GM10248 (cell line): ENCODE results near the gene ATP5IF1.

Experiments
- CTCF ChIA-PET: fragments of 300-600 bp; sonication (Branson Sonifier 250); formaldehyde crosslinking; extraction: SDS; loops from one replicate; lab custom pipeline; 2021; ENCODE audit warnings: antibody characterized with exemption; lab: Yijun Ruan, JAX
- POLR2A ChIA-PET: fragments of 350-650 bp; sonication (Branson Sonifier 250); formaldehyde crosslinking; extraction: SDS; loops from one replicate; lab custom pipeline; 2020; ENCODE audit warnings: antibody characterized with exemption; lab: Yijun Ruan, JAX
- DNase-seq: peaks from one replicate; pipeline ENCODE4 v3.0.0; 2012; ENCODE audit errors: extremely low spot score
- TF ChIP-seq, protein P1 (sequence below): IDR thresholded peaks from 2 replicates; pipeline ENCODE4 v1.5.1; 2012; ENCODE audit warnings: mild to moderate bottlenecking, low read depth; ENCODE audit errors: extremely low read depth, missing control alignments, control extremely low read depth

Gene ATP5IF1

DNA sequence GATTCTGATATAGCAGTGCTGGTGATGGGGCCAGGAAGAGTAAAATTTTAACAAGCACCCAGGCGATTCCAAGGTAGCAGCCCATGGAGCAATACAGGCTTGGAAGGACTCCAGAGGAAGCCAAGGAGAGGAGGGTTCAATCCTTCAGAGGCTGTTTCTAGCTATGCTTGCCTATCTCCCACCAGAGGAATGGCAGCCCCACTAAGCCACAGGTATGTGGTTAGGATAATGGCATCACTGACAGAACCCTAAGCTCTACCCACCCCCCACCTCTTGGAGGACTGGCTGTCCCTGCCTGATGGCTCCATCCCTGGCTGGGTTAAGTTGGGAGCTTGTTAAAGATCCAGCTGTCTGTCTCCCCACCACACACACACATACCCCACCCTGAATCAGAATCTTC, 40.1 kb upstream of the ATP5IF1 start:
- ChIA-PET CTCF (interaction anchor here (0.9 to 4.7 kb wide), 7 partner anchors 9 to 105 kb away, joined by 3 to 28 read pairs (median 4); no protein-coding TSS in a partner anchor), POLR2A (no interaction called here)
- TF ChIP-seq, protein P1, sequence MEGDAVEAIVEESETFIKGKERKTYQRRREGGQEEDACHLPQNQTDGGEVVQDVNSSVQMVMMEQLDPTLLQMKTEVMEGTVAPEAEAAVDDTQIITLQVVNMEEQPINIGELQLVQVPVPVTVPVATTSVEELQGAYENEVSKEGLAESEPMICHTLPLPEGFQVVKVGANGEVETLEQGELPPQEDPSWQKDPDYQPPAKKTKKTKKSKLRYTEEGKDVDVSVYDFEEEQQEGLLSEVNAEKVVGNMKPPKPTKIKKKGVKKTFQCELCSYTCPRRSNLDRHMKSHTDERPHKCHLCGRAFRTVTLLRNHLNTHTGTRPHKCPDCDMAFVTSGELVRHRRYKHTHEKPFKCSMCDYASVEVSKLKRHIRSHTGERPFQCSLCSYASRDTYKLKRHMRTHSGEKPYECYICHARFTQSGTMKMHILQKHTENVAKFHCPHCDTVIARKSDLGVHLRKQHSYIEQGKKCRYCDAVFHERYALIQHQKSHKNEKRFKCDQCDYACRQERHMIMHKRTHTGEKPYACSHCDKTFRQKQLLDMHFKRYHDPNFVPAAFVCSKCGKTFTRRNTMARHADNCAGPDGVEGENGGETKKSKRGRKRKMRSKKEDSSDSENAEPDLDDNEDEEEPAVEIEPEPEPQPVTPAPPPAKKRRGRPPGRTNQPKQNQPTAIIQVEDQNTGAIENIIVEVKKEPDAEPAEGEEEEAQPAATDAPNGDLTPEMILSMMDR: no peak
- no peak for DNase-seq

DNA sequence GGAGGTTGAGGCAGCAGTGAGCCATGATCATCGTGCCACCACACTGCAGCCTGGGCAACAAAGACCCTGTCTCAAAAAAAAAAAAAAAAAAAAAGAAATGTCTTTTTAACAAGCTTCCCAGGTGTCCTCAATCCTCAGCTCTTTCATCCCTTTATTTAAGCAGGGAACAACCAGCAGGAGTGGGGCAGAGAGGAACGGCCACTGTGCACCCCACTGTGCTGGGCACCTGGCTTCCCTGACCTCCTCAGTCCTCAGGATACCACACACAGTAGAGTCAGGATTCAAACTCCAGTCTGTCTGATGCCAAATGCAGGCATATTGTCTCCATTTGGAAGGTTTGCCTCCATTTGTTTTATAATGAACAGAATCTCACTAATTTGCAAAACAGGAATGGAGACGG, 39.6 kb upstream of the ATP5IF1 start:
- ChIA-PET POLR2A (no interaction called here), CTCF (interaction anchor here (0.9 to 4.7 kb wide), 6 partner anchors 9 to 105 kb away, joined by 3 to 28 read pairs (median 4); no protein-coding TSS in a partner anchor)
- no peak for DNase-seq
- TF ChIP-seq, protein P1: no peak

DNA sequence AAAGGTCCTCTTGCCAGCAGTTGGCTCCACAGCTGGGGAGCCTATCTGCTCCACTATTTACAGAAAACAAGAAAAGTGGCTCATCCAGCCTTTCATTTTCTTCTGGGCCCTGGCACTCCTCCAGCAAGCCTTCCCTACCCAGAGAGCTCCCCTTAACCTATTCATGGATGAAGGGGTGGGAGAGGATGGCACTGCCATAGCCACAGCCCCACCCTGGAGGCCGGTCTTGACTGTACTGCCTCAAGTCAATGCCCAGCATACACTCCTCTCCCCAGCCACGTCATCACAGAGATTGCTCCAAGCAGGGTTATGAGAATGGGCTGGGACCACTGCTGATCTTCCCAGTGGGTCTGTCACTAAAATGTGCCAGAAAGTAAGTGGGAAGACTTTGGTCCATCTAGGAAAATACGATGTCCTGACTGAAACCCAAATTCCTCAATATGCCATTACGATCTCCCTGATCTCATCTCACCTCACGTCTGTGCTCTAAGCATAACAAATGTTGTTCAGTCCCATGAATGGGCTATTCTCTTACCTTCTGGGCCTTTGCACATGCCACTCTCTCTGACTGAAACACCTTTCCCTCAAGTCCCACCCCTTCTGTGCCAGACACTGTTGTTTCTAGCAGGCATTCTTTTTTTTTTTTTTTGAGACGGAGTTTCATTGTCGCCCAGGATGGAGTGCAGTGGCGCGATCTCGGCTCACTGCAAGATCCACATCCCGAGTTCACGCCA, 38.1 kb upstream of the ATP5IF1 start:
- no peak for DNase-seq

DNA sequence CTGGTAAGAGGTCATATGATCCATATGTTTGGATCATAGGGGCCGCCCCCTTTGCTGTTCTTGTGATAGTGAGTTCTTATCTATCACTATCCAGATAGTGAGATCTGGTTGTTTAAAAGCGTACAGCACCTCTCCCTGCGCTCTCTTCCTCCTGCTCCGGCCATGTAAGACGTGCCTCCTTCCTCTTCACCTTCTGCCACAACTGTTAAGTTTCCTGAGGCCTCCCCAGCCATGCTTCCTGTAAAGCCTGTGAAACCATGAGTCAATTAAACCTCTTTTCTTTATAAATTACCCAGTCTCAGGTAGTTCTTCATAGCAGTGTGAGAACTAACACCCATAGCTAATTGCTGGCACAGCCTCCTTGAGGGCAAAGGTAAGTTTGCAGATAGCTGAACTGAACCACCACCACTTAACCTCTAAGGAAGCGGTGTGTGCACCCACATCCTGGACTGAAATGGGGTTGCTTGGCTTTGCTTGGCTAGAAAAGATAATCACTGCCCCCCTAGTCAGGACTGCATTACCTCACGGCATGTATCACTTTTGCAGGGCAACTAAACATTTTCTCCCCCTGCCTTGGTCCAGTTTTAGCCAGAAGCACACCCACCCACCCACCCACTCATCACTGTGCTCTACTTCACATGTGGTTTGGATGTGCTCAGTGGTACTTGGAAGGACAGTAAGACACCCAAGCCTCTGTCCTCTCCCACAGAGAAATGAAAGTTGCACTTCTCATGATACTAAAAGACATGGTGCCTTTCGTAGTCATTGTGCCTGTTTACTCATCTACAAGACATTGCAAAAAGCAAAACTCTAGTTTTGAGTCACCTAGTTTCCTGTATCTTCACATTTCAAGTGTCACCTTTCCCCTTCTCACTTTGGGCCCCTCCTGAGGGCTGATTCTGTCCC, 36.3 kb upstream of the ATP5IF1 start:
- TF ChIP-seq, protein P1: no peak
- DNase-seq: peak; percentile 88
- POLR2A ChIA-PET: no interaction called here
- CTCF ChIA-PET: interaction anchor here (1.5 to 1.9 kb wide), 3 partner anchors 10 to 110 kb away, joined by 4 to 7 read pairs (median 6); no protein-coding TSS in a partner anchor

More for the DNA sequence above, 38.1 kb upstream of the ATP5IF1 start:
- TF ChIP-seq, protein P1: no peak
- ChIA-PET CTCF (interaction anchor here (2.8 to 4.7 kb wide), 2 partner anchors 11 to 107 kb away, joined by 10 to 28 read pairs; no protein-coding TSS in a partner anchor), POLR2A (no interaction called here)

DNA sequence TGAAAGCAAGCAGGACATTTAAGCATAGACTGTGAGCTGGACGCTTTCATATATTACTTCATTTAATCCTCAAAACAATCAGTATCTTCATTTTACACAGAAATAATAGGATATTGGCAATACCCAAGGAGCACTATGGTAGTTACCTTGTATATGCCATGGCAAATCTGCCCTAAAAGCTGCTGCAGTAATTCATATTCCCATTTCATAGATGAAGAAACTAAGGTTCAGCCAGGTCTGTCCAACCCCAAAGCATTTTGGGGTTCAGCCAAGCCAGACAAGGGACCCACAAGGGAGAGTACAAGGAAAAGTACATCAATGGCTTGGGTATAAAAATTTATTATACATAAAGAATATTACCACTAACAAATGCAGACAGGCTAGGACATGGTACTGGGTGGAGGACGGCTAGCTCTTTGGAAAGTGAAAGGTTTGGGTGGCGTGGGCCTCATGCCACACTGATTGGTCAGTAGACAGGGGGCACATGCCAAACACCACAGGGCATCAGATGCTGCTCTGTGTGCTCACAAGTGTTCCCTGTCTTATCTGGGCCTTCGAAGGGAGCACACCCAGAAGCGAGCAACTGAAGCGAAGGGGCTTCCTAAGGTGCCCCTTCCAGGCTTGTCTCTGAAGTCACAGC, 35.6 kb upstream of the ATP5IF1 start:
- CTCF ChIA-PET: interaction anchor here (1.5 to 1.9 kb wide), 3 partner anchors 9 to 111 kb away, joined by 4 to 7 read pairs (median 6); no protein-coding TSS in a partner anchor

More for the DNA sequence above, 35.6 kb upstream of the ATP5IF1 start:
- DNase-seq: no peak
- TF ChIP-seq, protein P1: no peak
- POLR2A ChIA-PET: no interaction called here
